ENCODE results near the gene BANK1. TPM values are rescaled to one million over a fixed set of nuclear protein-coding genes. Genes with fewer than 3 reads are reported as not detected.
A peak's percentile ranks its signal among the peaks of the same experiment; 100 is the strongest.

The BANK1 gene
- total RNA-seq, 3 donors from 2014 or later, result 0.98 to 13.3 (median 2.0) TPM

DNA sequence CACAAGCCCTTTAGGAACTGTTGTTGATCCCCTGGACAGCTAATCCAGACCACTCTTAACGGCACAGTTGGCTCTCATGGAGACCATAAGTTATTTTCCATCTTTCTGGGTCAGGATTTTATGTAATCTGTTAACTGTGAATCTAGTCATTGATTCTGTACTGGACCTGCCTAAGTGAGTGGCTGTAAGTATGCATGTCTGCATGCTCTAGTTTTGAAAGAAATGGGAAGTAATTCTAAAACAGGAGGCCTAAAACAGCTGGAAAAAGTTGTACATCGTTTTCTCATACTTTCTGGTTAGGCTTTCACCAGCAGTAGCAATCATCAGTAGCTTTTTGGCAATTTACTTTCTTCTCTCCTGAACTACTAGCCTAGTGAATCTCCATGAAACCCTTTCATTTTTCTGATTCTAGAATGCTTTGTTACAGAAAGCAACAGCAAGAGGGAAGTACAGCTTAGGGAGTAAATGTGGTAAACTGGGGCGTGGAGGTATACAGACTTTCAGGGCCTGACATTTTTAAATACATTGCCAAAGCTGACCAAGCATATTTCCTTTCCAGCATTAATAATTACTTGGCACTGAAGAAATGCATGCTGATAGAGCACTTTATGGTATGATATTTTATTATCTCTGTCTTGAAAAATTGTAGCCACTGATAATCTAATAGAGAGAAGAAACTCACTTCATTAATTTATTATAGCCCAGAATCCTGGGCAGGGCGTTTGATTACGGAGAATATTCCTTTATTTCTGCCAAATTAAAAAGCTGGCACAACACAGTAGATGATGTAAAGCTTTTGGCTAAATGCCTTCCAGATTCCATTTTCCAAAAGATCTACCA lies 202.7 kb downstream of the BANK1 start:
- Histone ChIP-seq H3K4me3 (no peak overlapping the region), H3K9me3 (no peaks in the 10 kb centered on the region), H3K4me1 (no peaks in the 10 kb centered on the region), H3K36me3 (no peaks in the 10 kb centered on the region), H3K27me3 (no peaks in the 10 kb centered on the region), H3K27ac (peak overlapping the region in 1 of 2 donors; percentile 25)
- intact Hi-C loops (cut with DNase I; ENCODE audit: low total_unique reads), result no loop called here
- TF ChIP-seq POLR2A (IDR thresholded peaks at IDR 0.05) (no peak), POLR2AphosphoS5 (IDR thresholded peaks at IDR 0.05) (no peak), CTCF (IDR thresholded peaks at IDR 0.05) (no peak)
- DNase-seq (ENCODE audit: low spot score in 2 of 2), result no peak

- Histone ChIP-seq H3K27me3 (no peaks in the 10 kb centered on the region), H3K27ac (peak overlapping the region in 1 of 2 donors; percentile 19), H3K9me3 (no peaks in the 10 kb centered on the region), H3K4me1 (no peaks in the 10 kb centered on the region), H3K4me3 (no peak overlapping the region), H3K36me3 (no peaks in the 10 kb centered on the region)
- intact Hi-C loops (cut with DNase I; ENCODE audit: low total_unique reads), result no loop called here
- no peak for DNase-seq (ENCODE audit: low spot score in 2 of 2)
- no peak for TF ChIP-seq POLR2A (IDR thresholded peaks at IDR 0.05)
- no peak for TF ChIP-seq POLR2AphosphoS5 (IDR thresholded peaks at IDR 0.05)
- no peak for TF ChIP-seq CTCF (IDR thresholded peaks at IDR 0.05)
Observed at GRCh38 chr4:101993842-101994775, 203.6 kb downstream of the BANK1 start.

DNA sequence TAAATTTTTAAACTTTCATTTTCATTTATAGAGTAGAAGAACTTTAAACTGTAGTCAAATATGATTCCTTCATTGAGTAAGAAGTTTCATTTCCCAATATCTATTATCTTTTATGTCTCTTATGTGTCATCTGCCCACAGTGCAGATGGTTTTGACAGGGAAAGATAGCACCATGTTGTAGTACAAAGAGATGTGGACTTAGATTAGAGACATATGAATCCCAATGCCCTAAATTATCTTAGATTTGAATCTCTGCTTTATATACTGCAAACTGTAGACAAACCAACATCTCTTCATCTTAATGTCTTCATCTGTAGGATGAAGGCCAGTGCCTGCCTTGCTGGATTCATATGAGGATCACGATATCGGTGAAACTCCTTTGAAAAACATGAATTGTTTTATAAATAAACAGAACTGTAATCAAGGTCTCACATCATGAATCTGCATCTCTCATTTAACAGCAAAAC lies 217.5 kb downstream of the BANK1 start:
- DNase-seq (ENCODE audit: low spot score in 2 of 2), result no peak
- Histone ChIP-seq H3K27ac (no peak overlapping the region), H3K9me3 (no peaks in the 10 kb centered on the region), H3K27me3 (no peaks in the 10 kb centered on the region), H3K4me1 (no peaks in the 10 kb centered on the region), H3K36me3 (no peaks in the 10 kb centered on the region), H3K4me3 (no peak overlapping the region)
- TF ChIP-seq CTCF (IDR thresholded peaks at IDR 0.05) (no peak), POLR2AphosphoS5 (IDR thresholded peaks at IDR 0.05) (no peak), POLR2A (IDR thresholded peaks at IDR 0.05) (no peak)
- intact Hi-C loops (cut with DNase I; ENCODE audit: low total_unique reads), result no loop called here

DNA sequence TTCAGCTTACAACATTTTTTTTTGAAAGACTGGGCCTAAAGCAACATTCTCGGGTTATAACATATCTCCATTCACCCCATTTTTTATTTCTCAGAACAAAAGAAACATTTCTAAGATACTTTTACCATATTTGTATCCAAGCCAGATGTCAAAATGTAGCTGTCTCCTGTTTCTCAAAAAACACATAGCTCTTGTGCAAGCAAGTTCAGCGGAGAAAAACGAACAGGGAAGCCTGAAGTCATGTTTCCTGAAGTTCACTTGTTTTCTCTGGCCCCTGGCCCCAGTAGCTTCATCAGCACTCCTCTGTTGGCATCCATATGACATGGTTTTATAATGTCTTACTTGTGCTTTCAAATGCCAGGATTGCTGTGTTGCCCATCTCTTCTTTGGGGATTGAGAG lies 218.2 kb downstream of the BANK1 start:
- no peak for TF ChIP-seq POLR2A (IDR thresholded peaks at IDR 0.05)
- TF ChIP-seq CTCF (IDR thresholded peaks at IDR 0.05), result no peak
- TF ChIP-seq POLR2AphosphoS5 (IDR thresholded peaks at IDR 0.05), result no peak
- no peaks in the 10 kb centered on the region for H3K4me1 ChIP-seq
- DNase-seq (ENCODE audit: low spot score in 2 of 2), result no peak
- H3K27ac ChIP-seq, result no peak overlapping the region
- no peaks in the 10 kb centered on the region for H3K27me3 ChIP-seq
- no peak overlapping the region for H3K4me3 ChIP-seq
- no peaks in the 10 kb centered on the region for H3K9me3 ChIP-seq
- intact Hi-C loops (cut with DNase I; ENCODE audit: low total_unique reads), result no loop called here
- no peaks in the 10 kb centered on the region for H3K36me3 ChIP-seq

Data from breast epithelium (tissue), 4 donors.